Neural cell (in vitro differentiated cells): ENCODE data around the gene LPGAT1.

ENCODE experiments used
- EZH2 ChIP-seq: fragments of 200-600, 300-800 bp; shearing (Covaris generic), sonication (generic); IDR thresholded peaks from 2 replicates; pipeline ENCODE4 v1.6.1; 2014; ENCODE audit warnings: antibody characterized with exemption, low read length, borderline replicate concordance, mild to moderate bottlenecking; ENCODE audit not compliant: insufficient read depth, poor library complexity, severe bottlenecking
- MXI1 ChIP-seq: fragments of 450-650 bp; conservative IDR thresholded peaks from 2 replicates; pipeline ENCODE4 v1.6.1; 2014; ENCODE audit warnings: antibody characterized with exemption, mild to moderate bottlenecking; ENCODE audit not compliant: poor library complexity, severe bottlenecking
- POLR2AphosphoS5 ChIP-seq: IDR thresholded peaks from 2 replicates; pipeline ENCODE4 v1.6.1; 2012
- REST ChIP-seq: IDR thresholded peaks from 2 replicates; pipeline ENCODE4 v1.6.1; 2012; ENCODE audit warnings: borderline replicate concordance
- SMC3 ChIP-seq: fragments of 450-650 bp; conservative IDR thresholded peaks from 2 replicates; pipeline ENCODE4 v1.6.1; 2014; ENCODE audit warnings: antibody characterized with exemption, mild to moderate bottlenecking, moderate library complexity; ENCODE audit not compliant: poor library complexity
- TF ChIP-seq, protein P1 (sequence below): fragments of 450-650 bp; IDR thresholded peaks from 2 replicates; pipeline ENCODE4 v1.5.1; 2014; ENCODE audit warnings: antibody characterized with exemption, mild to moderate bottlenecking, moderate library complexity; ENCODE audit not compliant: poor library complexity, severe bottlenecking

- no peak for TF ChIP-seq POLR2AphosphoS5
- no peak for TF ChIP-seq REST
- TF ChIP-seq EZH2 = no peak
- TF ChIP-seq, protein P1, sequence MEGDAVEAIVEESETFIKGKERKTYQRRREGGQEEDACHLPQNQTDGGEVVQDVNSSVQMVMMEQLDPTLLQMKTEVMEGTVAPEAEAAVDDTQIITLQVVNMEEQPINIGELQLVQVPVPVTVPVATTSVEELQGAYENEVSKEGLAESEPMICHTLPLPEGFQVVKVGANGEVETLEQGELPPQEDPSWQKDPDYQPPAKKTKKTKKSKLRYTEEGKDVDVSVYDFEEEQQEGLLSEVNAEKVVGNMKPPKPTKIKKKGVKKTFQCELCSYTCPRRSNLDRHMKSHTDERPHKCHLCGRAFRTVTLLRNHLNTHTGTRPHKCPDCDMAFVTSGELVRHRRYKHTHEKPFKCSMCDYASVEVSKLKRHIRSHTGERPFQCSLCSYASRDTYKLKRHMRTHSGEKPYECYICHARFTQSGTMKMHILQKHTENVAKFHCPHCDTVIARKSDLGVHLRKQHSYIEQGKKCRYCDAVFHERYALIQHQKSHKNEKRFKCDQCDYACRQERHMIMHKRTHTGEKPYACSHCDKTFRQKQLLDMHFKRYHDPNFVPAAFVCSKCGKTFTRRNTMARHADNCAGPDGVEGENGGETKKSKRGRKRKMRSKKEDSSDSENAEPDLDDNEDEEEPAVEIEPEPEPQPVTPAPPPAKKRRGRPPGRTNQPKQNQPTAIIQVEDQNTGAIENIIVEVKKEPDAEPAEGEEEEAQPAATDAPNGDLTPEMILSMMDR = no peak
- TF ChIP-seq SMC3 = no peak
- no peak for TF ChIP-seq MXI1
These were observed 1.8 kb downstream of the LPGAT1 start for GRCh38 chr1:211828584-211829342.
